Measurements from ENCODE around the gene CIDEA. TPM values are rescaled to one million over a fixed set of nuclear protein-coding genes. Genes with fewer than 3 reads are reported as not detected.
A peak's percentile ranks its signal among the peaks of the same experiment; 100 is the strongest.

The CIDEA gene
- total and polyA plus RNA-seq, 9 of the 15 experiments (the other 6 are each of a cell fraction or from before 2014, with no cell fraction given), result not detected

GRCh38 chr18:12315490-12315889 lies 61.3 kb downstream of the CIDEA start:
- POLR2A ChIA-PET, result interaction anchor here (0.5 to 3.2 kb wide), 4 partner anchors 8 to 21 kb away, joined by 3 to 22 read pairs (median 10); no protein-coding TSS in a partner anchor
- peak overlapping the region; percentile 22; the same call in 1 of the 2 replicates for H3K4me2 ChIP-seq (ENCODE audit: insufficient read depth, low read length)

More at GRCh38 chr18:12315490-12315889, 61.3 kb downstream of the CIDEA start:
- peak overlapping the region; percentile 46; the same call in 1 of the 3 replicates for H3K27ac ChIP-seq (ENCODE audit: extremely low read depth, low read depth, low read length)
- DNase-seq (ENCODE audit: extremely low read depth in 1 of 4, low spot score in 3 of 4), result peak in 1 of 4 experiments; percentile 44
- no peaks in the 10 kb centered on the region for H3K27me3 ChIP-seq (ENCODE audit: control insufficient read depth in 2 of 2, insufficient read depth in 2 of 2, low read length in 2 of 2)
- peaks cover 39% of the 10 kb centered on the region for H3K79me2 ChIP-seq (ENCODE audit: control insufficient read depth, insufficient read depth, low read length)
- no peak for TF ChIP-seq PRPF4 (IDR thresholded peaks at IDR 0.05; ENCODE audit: insufficient read depth, low read depth, low read length, poor library complexity, severe bottlenecking)
- TF ChIP-seq MAX (CRISPR knock-in tag; IDR thresholded peaks at IDR 0.05), result no peak
- no peak for TF ChIP-seq RBM22 (IDR thresholded peaks at IDR 0.05; ENCODE audit: low read depth, low read length, poor library complexity, severe bottlenecking)
- TF ChIP-seq U2AF1 (optimal IDR thresholded peaks at IDR 0.05; ENCODE audit: low read depth, low read length), result no peak
- no peak for TF ChIP-seq ATF2 (CRISPR knock-in tag; IDR thresholded peaks at IDR 0.05)
- no peak for TF ChIP-seq FIP1L1 (IDR thresholded peaks at IDR 0.05; ENCODE audit: low read depth, low read length, poor library complexity, severe bottlenecking)
- no peak for TF ChIP-seq C11orf30 (IDR thresholded peaks at IDR 0.05; ENCODE audit: low read depth)
- no peak for TF ChIP-seq ELF1 (tag; IDR thresholded peaks at IDR 0.05)
- TF ChIP-seq CC2D1A (IDR thresholded peaks at IDR 0.05), result no peak
- no peak for TF ChIP-seq XRCC3 (IDR thresholded peaks at IDR 0.05)
- TF ChIP-seq ZNF277 (CRISPR knock-in tag; IDR thresholded peaks at IDR 0.05; ENCODE audit: borderline replicate concordance), result no peak
- TF ChIP-seq ZC3H4 (CRISPR knock-in tag; IDR thresholded peaks at IDR 0.05; ENCODE audit: borderline replicate concordance), result no peak
- TF ChIP-seq NKRF (IDR thresholded peaks at IDR 0.05; ENCODE audit: borderline replicate concordance), result no peak
- no peak for TF ChIP-seq NBN (IDR thresholded peaks at IDR 0.05; ENCODE audit: low read depth)
- TF ChIP-seq MYBL2 (IDR thresholded peaks at IDR 0.05; ENCODE audit: low read depth), result no peak
- TF ChIP-seq MYBL2 (CRISPR knock-in tag; IDR thresholded peaks at IDR 0.05; ENCODE audit: borderline replicate concordance), result no peak
- no peak for TF ChIP-seq HCFC1 (IDR thresholded peaks at IDR 0.05; ENCODE audit: low read depth, low read length)
- no peak overlapping the region; a peak in 1 of 4 replicates for H3K9ac ChIP-seq (ENCODE audit: insufficient read depth in 1 of 2, low read depth in 2 of 2, low read length in 2 of 2)
- CTCF ChIA-PET (ENCODE audit: low intra/inter-chr PET ratio), result no interaction called here
- WGBS (ENCODE audit: insufficient coverage, low coverage, missing lambda C conversion rate), result 40% methylated on average over 10 of the region's 10 CpGs
- no TSS peak for BruUV-seq (replicated peaks)
- peak; percentile 19 for FAIRE-seq
- in situ Hi-C loops (cut with MboI), result no loop called here
- intact Hi-C loops (cut with micrococcal nuclease), result no loop called here
- ATAC-seq, result peak; percentile 74
- H3K9me1 ChIP-seq (ENCODE audit: control insufficient read depth, insufficient read depth, low read length), result no peaks in the 10 kb centered on the region
- H3K9me3 ChIP-seq (replicated peaks; ENCODE audit: control insufficient read depth, insufficient read depth, low read depth, low read length), result peaks cover 17% of the 10 kb centered on the region
- H2AFZ ChIP-seq (ENCODE audit: low read depth, low read length), result no peak overlapping the region
- H3K4me1 ChIP-seq (replicated peaks in 1 of 2; ENCODE audit: control insufficient read depth in 2 of 2, insufficient read depth in 2 of 2, low read length in 2 of 2), result peaks cover 7 to 17% of the 10 kb centered on the region in 2 experiments; a peak in 4 of 5 replicates
- H4K20me1 ChIP-seq (replicated peaks; ENCODE audit: control insufficient read depth, insufficient read depth, low read length), result no peaks in the 10 kb centered on the region
- H3K36me3 ChIP-seq (ENCODE audit: control insufficient read depth, insufficient read depth, low read length), result peaks cover 80% of the 10 kb centered on the region
- no peak overlapping the region for H3K4me3 ChIP-seq

All from K562 (cell line).